Forelimb muscle (tissue), 1 donor: ENCODE data around the gene C3orf20. TPM values are rescaled to one million over a fixed set of nuclear protein-coding genes. Genes with fewer than 3 reads are reported as not detected.

Experiments
- DNase-seq: peaks from one replicate; pipeline ENCODE4 v3.0.0-alpha.2; 2013; ENCODE audit warnings: low read depth
- polyA plus RNA-seq: library from polyadenylated mRNA; unstranded; fragments of 120-200 nt; gene quantifications from one replicate; pipeline ENCODE4 v1.2.1, GENCODE V29; 2013; ENCODE audit not compliant: insufficient read length

The C3orf20 gene
- polyA plus RNA-seq, 1 donor, result 0.11 TPM

- no peak for DNase-seq
Measured at GRCh38 chr3:14757153-14757700, 82.3 kb downstream of the C3orf20 start.

DNA sequence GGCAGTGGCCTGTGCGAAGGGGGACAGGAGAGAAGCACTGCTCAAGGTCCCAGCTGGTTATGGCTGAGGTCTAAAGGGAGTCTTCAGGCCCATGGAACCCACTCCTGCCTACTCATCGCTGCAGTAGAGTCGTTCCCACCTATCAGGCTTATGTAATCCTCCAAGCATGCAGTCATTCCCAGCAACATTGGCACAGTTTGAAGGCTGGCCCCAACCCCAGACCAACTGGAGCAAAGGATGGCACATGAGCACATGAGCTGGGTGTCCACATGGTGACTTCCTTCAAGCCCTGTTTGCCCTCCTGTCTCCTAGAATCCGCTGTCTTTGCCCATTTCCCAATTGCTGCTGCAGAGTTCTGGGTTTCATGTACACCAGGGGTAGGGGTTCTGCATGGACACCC is 83.4 kb downstream of the C3orf20 start:
- no peak for DNase-seq

DNA sequence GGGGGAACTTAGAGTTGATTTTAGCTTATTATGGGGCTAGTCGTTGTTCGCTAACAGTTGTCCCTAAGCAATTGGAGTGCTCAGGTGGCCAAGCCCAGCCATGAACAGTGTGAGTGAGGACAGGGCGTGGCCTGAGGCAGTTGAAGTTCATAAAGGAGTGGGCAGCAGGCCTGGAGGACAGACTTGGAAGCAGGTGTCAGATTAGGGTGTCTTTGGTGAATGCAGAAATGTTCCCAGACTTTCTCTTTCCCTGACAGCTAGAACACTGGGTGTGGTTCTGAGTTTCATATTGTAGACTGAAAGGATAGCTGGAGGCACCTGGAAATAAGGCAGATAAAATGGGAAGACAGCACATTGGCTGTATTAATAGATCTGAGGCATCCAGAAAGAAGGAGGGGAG is 84.0 kb downstream of the C3orf20 start:
- no peak for DNase-seq

- DNase-seq, result no peak
Measured at GRCh38 chr3:14760185-14760584, 85.2 kb downstream of the C3orf20 start.

GRCh38 chr3:14761121-14761672 is 86.3 kb downstream of the C3orf20 start:
- no peak for DNase-seq

GRCh38 chr3:14761866-14762265 is 86.9 kb downstream of the C3orf20 start:
- no peak for DNase-seq

DNA sequence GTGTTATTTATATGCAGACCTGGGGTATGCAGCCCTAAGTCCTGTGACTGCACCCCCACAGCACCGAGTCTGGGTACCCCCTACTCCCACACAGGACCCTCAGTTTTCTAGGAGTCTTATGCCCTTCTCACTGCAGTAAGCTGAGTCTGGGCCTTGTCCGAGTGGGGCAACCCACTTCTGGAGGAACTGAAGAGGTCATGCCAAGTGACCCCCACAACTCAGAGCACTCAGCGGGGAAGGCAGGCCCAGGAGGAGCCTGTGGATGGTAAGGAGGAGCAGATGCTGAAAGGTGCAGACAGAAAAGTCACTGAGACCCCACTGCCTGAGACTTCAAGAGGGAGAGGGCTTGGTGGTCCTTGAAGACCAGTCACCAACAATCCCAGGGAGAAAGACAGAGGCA is 87.8 kb downstream of the C3orf20 start:
- no peak for DNase-seq

GRCh38 chr3:14764331-14765059 is 89.6 kb downstream of the C3orf20 start:
- DNase-seq, result no peak

- DNase-seq, result no peak
Measured at GRCh38 chr3:14765060-14765400, 90.1 kb downstream of the C3orf20 start.

DNA sequence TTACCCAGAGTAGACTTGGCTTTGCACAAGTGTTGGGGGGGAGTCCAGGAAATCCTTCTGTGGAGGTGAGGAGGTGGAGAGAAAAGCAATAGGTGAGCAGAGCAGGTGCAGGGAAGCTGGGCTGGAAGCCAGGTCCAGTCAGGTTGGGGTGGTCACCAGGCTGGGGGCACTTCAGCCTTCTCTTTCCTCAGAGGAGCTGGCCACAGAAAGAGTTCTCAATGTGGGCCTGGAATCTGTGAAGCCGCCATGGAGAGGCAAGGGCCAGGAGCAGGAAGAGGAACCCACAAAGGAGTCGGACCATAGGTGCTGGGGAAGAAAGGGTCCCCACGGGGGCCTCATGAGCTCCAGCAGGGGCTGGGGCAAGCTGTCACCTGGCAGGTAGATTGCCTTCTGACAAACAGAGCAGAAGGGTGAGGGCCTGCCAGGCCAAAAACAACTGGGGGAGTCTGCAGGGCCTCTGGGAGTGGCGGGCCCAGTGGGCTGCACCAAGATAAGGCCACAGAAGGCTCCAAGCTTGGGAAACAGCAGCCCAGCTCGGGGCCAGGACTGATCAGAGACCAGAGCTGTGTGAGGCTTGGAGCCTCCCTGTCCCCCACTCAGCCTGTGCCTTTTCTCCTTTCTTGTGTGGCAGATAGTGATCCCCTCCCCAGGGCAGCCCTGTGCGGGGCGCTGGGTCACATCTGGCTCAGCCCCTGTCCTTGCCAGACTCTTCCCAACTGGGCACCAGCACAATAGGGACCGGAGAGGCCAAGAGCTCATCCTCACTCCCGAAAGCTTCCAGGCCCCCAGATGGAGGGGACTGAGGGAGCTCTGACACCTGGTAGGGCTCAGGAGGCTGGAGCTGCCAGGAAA is 90.9 kb downstream of the C3orf20 start:
- no peak for DNase-seq

DNA sequence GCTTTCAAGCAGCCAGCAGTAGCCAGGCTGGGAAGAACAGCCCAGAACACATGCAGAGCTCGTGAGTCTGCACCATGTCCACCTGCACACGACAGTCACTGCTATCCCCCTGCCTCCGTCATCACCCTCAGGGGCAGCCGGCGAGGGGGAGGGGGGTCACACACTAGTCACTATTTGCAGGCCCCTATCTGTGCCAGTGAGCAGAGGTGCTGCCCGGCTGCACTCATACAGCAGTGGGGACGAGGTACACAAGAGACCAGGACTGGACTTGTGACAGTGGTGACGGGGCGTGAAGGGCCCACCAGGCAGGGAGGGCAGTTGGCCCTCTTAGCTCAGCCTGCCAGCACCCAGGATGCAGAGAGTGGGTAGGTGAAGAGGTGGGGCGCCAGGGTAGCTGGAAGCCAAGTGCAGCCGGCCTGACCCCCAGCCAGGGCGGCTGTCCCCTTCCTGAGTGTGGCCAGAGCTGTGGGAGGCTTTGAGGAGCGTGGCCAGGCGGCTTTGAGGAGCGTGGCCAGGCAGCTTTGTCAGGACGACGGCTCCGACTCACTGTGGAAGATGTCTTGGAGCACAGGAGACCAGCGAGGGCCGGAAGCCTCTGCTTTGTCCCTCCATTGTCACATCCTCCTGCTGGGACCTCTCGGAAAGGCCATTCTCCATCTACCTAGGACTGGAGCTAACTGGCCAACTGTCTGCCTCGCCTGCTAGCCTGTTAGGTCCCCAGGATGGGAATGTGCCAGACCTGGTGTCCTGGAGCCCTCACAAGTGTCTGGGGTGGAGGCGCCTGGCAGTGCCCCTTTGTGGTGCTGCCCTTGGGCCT is 91.7 kb downstream of the C3orf20 start:
- no peak for DNase-seq

DNA sequence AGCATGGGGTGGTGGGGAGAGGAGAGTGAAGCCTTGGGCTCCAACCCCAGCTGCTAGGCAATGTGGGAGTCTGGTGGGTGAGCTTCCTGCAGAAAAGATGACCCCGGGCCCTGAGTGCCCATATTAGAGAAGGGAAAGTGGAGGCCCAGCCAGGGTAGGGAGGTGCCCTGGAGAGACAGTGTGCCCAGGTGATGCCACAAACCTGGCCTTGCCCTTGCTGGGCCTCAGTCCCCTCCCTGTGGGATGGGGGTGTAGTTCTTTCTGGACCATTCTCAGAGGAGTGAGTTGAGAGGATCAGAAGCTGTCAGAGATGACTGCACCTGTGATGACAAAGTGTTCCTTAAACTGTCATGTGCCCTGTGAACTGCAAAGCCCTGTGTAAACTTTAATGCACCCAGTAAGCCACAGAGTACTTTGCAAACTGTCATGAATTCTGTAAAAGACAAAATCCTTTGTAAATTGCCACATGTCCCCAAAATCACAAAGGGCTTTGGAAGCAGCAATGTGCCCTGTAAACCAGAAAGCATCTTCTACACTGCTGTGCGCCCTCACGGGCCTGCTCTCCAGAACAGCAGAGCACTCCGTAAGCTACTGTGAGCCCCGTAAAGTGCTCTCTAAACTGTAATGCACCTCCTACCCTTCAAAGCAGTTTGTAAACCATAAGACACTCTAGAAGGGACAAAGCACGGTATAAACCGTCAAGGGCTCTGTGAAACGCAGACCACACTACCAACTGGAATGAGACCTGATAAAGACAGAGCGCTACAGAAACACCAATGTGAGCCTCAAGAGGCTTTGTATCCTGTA is 92.5 kb downstream of the C3orf20 start:
- no peak for DNase-seq

DNA sequence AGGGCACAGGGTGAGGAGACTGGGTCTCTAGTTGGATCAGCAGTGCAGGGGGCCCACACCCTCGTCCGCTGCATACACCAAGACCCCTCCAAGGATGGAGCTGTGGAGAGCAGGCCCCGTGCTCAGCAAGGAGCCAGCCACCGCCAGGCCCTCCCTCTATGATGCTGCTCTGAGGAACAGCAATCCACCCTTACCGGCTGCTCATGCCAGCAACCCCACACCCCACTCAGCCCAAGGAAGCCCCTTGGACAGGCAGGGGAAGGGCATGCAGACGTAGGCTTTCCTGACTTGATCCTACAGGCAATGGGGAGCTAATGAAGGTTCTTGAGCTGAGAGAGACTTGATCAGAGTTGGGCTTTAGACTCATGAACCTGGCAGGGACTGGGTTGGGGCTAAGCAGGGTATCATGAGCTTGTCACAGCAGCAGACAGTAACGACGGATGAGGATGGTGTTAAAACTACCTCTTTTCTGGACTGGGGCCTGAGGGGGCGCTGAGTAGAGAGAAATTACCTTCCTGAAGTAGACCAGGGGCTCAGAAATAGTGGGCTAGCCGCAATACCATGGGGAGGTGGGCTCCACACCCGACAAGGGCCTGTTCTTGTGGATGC is 93.3 kb downstream of the C3orf20 start:
- no peak for DNase-seq

DNA sequence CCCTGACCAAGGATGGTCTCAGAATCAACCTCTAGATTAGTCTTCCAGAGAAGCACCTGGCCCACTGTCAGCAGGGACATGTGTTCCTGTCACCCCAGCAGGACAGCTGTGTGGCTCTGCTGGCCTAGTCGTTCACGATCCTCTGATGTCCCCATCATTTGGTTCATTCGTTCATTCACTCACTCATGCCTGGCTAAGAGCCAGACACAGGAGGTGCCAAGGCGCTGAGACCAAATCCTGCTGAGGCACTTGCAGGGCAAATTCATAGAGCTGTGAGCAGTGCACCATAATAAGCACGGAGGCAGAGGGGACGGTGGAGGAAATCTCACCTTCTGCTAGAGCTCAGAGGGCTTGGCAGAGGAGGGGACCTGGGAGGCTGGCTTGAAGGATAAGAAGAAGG is 93.9 kb downstream of the C3orf20 start:
- no peak for DNase-seq

DNA sequence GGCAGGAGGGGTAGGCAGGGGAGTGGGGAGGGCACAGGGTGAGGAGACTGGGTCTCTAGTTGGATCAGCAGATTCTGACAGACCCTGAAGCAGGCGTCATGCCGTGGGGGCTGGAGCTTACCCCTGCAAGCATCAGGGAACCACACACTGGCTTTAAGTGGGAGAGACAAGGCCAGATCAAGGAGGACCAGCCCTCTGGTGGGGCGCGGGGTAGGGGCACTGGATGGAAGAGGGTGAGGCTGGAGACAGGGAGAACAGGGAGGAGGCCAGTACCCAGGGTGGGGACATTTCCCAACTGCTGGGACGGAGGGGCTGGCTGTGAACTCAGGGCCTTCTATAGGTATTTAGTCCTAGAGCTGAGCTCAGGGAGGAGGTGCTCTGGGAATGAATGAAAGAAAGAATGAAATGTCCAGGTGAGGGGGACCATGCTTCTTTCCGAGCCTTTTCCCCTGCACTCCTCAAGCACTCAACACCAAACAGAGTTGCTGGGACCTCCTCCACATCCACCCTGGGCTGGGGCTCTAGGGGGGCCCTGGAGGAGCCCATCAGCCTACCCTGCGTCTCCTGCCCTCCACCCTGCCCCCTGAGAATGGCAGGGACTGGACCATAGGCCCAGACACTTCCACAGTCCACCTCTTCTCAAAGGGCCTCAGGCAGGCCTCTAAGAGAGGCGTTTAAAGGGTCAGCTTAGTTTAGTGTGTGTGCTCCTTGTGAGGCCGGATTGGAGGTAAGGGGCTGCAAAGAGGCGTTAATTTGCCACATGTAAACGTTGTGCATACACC is 94.8 kb downstream of the C3orf20 start:
- no peak for DNase-seq

GRCh38 chr3:14770591-14770990 is 95.7 kb downstream of the C3orf20 start:
- DNase-seq, result no peak

GRCh38 chr3:14771593-14772497 is 96.9 kb downstream of the C3orf20 start:
- no peak for DNase-seq

DNA sequence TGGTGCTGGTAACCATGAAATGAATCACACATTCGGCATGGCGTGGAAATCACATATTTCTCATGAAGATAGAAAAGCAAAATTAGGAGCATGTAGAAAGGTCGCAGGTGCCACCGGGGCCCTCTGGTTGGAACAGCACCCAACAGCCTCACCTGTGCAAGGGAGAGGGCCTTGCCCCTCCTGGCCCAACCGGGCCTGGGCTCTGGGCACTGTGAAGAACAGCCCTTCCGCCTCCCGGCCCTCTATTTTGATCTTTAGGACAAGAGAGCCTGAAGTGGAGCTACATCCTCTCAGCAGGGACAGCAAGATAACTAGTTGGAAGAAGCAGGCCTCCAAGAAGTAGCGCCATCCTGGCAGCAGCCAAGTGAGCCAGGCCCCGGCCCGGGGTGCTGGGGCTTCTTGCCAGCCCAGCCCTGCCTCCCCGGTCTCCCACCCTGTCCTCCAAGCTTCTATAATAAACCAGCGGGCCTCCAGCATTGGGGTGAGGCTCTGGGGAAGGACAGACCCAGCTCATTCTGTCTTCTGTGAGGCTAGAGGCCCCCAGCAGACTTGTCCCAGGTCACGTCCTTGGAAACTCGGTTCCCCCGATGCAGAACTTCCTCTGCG is 97.7 kb downstream of the C3orf20 start:
- DNase-seq, result no peak
